ENCODE measurements around the gene DNAJC13. TPM values are rescaled to one million over a fixed set of nuclear protein-coding genes. Genes with fewer than 3 reads are reported as not detected.
"Not testable (repeated sequence)": the region's sequence is repeated elsewhere in the genome, so short reads cannot be mapped to it uniquely, and the experiment has no call there.

DNAJC13 gene
- total RNA-seq, 1 experiment from 2014 or later, result 28.8 TPM

- ATAC-seq, result no peak
- H2AFZ ChIP-seq (ENCODE audit: low read depth, low read length, poor library complexity, severe bottlenecking), result no peak overlapping the region
- H3K4me1 ChIP-seq (ENCODE audit: control insufficient read depth in 1 of 2, insufficient read depth in 2 of 2, low read length in 2 of 2), result no peaks in the 10 kb centered on the region
- no peak for TF ChIP-seq ATF3 (IDR thresholded peaks at IDR 0.05)
- H3K9me2 ChIP-seq (ENCODE audit: insufficient read depth), result no peaks in the 10 kb centered on the region
- H3K4me2 ChIP-seq (ENCODE audit: low read length), result no peak overlapping the region
- no peak overlapping the region for H3K27ac ChIP-seq (ENCODE audit: low read depth, low read length)
- H3K36me3 ChIP-seq (ENCODE audit: control insufficient read depth in 1 of 2, insufficient read depth in 2 of 2, low read length in 2 of 2), result no peaks in the 10 kb centered on the region
- H3K9me3 ChIP-seq (ENCODE audit: control insufficient read depth in 1 of 2, insufficient read depth in 1 of 2, low read depth in 1 of 2, low read length in 2 of 2), result no peaks in the 10 kb centered on the region
- H3K9ac ChIP-seq (ENCODE audit: low read length), result no peak overlapping the region
- ChIA-PET RAD21 (ENCODE audit: low non-redundant PET in 1 of 2, low total read pairs in 2 of 2, uncharacterized antibody in 2 of 2, unreplicated experiment in 2 of 2) (no interaction called here), CTCF (no interaction called here), POLR2A (no interaction called here)
- no peaks in the 10 kb centered on the region for H3K79me2 ChIP-seq (ENCODE audit: insufficient read depth, low read length)
- no peak overlapping the region for H3K4me3 ChIP-seq (replicated peaks in 1 of 2; ENCODE audit: low read depth in 1 of 2, low read length in 2 of 2)
- no peaks in the 10 kb centered on the region for H4K20me1 ChIP-seq (ENCODE audit: insufficient read depth)
- H3K27me3 ChIP-seq (ENCODE audit: insufficient read depth, low read length), result no peaks in the 10 kb centered on the region
- no TSS peak for BruUV-seq (replicated peaks)
- DNase-seq (ENCODE audit: low read depth, low spot score), result no peak
- intact Hi-C loops (cut with micrococcal nuclease), result no loop called here
Observed at GRCh38 chr3:132555306-132556035, 138.2 kb downstream of the DNAJC13 start.

- DNase-seq (ENCODE audit: low read depth, low spot score); H3K9ac ChIP-seq (ENCODE audit: low read length); H3K9me2 ChIP-seq (ENCODE audit: insufficient read depth); H3K4me3 ChIP-seq (replicated peaks in 1 of 2; ENCODE audit: low read depth in 1 of 2, low read length in 2 of 2); H3K79me2 ChIP-seq (ENCODE audit: insufficient read depth, low read length); H3K4me1 ChIP-seq (ENCODE audit: control insufficient read depth in 1 of 2, insufficient read depth in 2 of 2, low read length in 2 of 2); H3K4me2 ChIP-seq (ENCODE audit: low read length); H3K27me3 ChIP-seq (ENCODE audit: insufficient read depth, low read length); RAD21 ChIA-PET (ENCODE audit: low non-redundant PET in 1 of 2, low total read pairs in 2 of 2, uncharacterized antibody in 2 of 2, unreplicated experiment in 2 of 2); intact Hi-C loops (cut with micrococcal nuclease); H3K9me3 ChIP-seq (ENCODE audit: control insufficient read depth in 1 of 2, insufficient read depth in 1 of 2, low read depth in 1 of 2, low read length in 2 of 2); H2AFZ ChIP-seq (ENCODE audit: low read depth, low read length, poor library complexity, severe bottlenecking); H3K27ac ChIP-seq (ENCODE audit: low read depth, low read length); ATAC-seq; H4K20me1 ChIP-seq (ENCODE audit: insufficient read depth); BruUV-seq (replicated peaks); CTCF ChIA-PET; POLR2A ChIA-PET; H3K36me3 ChIP-seq (ENCODE audit: control insufficient read depth in 1 of 2, insufficient read depth in 2 of 2, low read length in 2 of 2): not testable (repeated sequence)
Observed at GRCh38 chr3:132556036-132556386, 138.7 kb downstream of the DNAJC13 start.
